Ovary (tissue), 9 donors: ENCODE measurements around the gene ARSA. TPM values are rescaled to one million over a fixed set of nuclear protein-coding genes. Genes with fewer than 3 reads are reported as not detected.

ENCODE experiments used
- DNase-seq, 5 donors: peaks; one replicate each; pipeline ENCODE4 v3.0.0-alpha.2; 2019 to 2020
- H3K27ac ChIP-seq, 2 donors: fragments of 200-600 bp; one replicate each; pipeline versions ENCODE4 v1.5.1 to v1.8.0; 2019 to 2022
- H3K27me3 ChIP-seq: fragments of 200-600 bp; one replicate; pipeline ENCODE4 v1.8.0; 2022
- H3K36me3 ChIP-seq: fragments of 200-600 bp; sonication (generic); one replicate; pipeline ENCODE4 v1.5.1; 2019
- H3K4me1 ChIP-seq: one replicate; pipeline ENCODE4 v1.8.1; 2013; ENCODE audit warnings: mild to moderate bottlenecking, moderate library complexity; ENCODE audit not compliant: insufficient read depth
- H3K4me3 ChIP-seq: fragments of 200-600 bp; sonication (generic); one replicate; pipeline ENCODE4 v1.5.1; 2017
- H3K9me3 ChIP-seq, 2 donors: fragments of 200-600 bp in 1 of 2; sonication (generic) in 1 of 2; one replicate each; pipeline versions ENCODE4 v1.5.1 to v1.8.1; 2013 to 2019; ENCODE audit warnings: mild to moderate bottlenecking in 1 of 2, moderate library complexity in 1 of 2
- EP300 ChIP-seq: sonication (generic); formaldehyde crosslinking; IDR thresholded peaks from one replicate; pipeline ENCODE4 v1.6.1; 2017; ENCODE audit warnings: antibody characterized with exemption
- POLR2A ChIP-seq: fragments of 450-650 bp; IDR thresholded peaks from one replicate; pipeline ENCODE4 v1.6.1; 2017; ENCODE audit warnings: antibody characterized with exemption, mild to moderate bottlenecking, moderate library complexity
- WGBS, 3 donors: extraction: QIAGEN DNeasy Blood & Tissue Kit in 1 of 3; methylation state at CpG; one replicate each; pipeline versions ENCODE4 v1.1.5 to v1.1.7; 2013 to 2017; 5-methylcytosine and 5-hydroxymethylcytosine counted together
- intact Hi-C, 4 donors: fragments of 100-400 bp; cut with DNase I; formaldehyde crosslinking; loops; one replicate each; pipeline versions ENCODE4 v1.11.0 to v1.15.1; 2022 to 2023
- polyA plus RNA-seq, 2 donors: library from polyadenylated mRNA; stranded (reverse); fragments of 200-250 nt in 1 of 2; fragments of 350-450 nt in 1 of 2; fragmentation: Illumina TruSeq in 1 of 2; extraction: RNeasy Lipid Tissue Mini Kit (QIAGEN cat#74804) in 1 of 2; gene quantifications; one replicate each; pipeline ENCODE4 v1.2.3, GENCODE V29; 2013 to 2014
- total RNA-seq, 7 donors: library from RNA; depleted of rRNA in 2 of 7; stranded (reverse); fragments of >200 nt in 2 of 7; fragmentation: NEBNext Ultra II Directional in 3 of 7; extraction: Animal tissue kit (Norgen Biotek cat#: 25700) in 3 of 7; gene quantifications; one replicate each; pipeline versions ENCODE4 v1.1.0 to v1.2.4, GENCODE V29; 2016 to 2023
- TF ChIP-seq, protein P1 (sequence below), 3 donors: fragments of 450-650 bp in 2 of 3; fragments of 200-600 bp in 1 of 3; IDR thresholded peaks; one replicate each; pipeline versions ENCODE4 v1.5.1 to v1.8.0; 2016 to 2022; ENCODE audit warnings: antibody characterized with exemption in 3 of 3, mild to moderate bottlenecking in 1 of 3
- donor health status: DM: no; HTN: no; CAD: no; lungs with moderate emphysema.
- donor health status: DM: no; HTN: no; CAD: no.
- donor health status: Bipolar disorder and iron deficiency.
- donor health status: DM: yes; HTN: yes; CAD: no.
- donor health status: DM: no; HTN: no; CAD: no.
- donor health status: DM: yes; HTN: yes; CAD: no.

Gene ARSA
- total and polyA plus RNA-seq, 9 donors: 2.1 to 51.6 (median 13.1) TPM

DNA sequence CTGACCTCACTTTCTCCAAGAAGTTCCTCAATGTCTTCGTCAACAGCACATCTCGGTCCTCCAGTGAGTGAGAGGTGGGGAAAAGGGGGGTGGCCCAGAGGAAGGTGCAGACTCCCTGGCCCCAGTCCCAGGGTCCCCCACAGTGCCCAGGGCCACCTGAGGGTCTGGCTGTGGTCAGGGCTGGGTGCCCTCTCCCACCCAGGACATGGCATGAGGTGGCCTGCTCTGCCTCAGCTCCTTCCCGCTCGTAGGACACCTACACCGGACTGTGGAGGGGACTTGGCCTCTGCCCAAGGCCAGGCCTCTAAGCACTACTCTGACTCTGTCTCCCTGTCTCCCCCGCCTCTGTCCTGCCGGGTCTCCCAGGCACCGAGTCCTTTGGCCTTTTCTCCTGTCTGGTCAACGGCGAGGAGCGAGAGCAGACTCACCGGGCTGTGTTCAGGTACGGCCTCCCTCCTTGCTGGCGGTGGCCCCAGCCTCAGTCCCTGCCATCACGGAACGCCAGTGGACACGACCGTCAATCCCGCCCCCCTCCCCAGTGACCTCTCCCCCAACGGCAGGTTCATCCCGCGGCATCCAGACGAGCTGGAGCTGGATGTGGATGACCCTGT lies 22.8 kb downstream of the ARSA start:
- Histone ChIP-seq H3K27me3 (no peaks in the 10 kb centered on the region), H3K36me3 (no peaks in the 10 kb centered on the region), H3K4me3 (no peak overlapping the region), H3K4me1 (no peaks in the 10 kb centered on the region), H3K9me3 (no peaks in the 10 kb centered on the region), H3K27ac (no peak overlapping the region)
- DNase-seq: no peak
- no peak for TF ChIP-seq EP300
- no peak for TF ChIP-seq POLR2A
- TF ChIP-seq, protein P1, sequence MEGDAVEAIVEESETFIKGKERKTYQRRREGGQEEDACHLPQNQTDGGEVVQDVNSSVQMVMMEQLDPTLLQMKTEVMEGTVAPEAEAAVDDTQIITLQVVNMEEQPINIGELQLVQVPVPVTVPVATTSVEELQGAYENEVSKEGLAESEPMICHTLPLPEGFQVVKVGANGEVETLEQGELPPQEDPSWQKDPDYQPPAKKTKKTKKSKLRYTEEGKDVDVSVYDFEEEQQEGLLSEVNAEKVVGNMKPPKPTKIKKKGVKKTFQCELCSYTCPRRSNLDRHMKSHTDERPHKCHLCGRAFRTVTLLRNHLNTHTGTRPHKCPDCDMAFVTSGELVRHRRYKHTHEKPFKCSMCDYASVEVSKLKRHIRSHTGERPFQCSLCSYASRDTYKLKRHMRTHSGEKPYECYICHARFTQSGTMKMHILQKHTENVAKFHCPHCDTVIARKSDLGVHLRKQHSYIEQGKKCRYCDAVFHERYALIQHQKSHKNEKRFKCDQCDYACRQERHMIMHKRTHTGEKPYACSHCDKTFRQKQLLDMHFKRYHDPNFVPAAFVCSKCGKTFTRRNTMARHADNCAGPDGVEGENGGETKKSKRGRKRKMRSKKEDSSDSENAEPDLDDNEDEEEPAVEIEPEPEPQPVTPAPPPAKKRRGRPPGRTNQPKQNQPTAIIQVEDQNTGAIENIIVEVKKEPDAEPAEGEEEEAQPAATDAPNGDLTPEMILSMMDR (IDR thresholded peaks at IDR 0.05): no peak
- 86 to 88% (median 86%) methylated on average over 23 of the region's 23 CpGs for WGBS, 3 donors
- intact Hi-C loops: no loop called here

DNA sequence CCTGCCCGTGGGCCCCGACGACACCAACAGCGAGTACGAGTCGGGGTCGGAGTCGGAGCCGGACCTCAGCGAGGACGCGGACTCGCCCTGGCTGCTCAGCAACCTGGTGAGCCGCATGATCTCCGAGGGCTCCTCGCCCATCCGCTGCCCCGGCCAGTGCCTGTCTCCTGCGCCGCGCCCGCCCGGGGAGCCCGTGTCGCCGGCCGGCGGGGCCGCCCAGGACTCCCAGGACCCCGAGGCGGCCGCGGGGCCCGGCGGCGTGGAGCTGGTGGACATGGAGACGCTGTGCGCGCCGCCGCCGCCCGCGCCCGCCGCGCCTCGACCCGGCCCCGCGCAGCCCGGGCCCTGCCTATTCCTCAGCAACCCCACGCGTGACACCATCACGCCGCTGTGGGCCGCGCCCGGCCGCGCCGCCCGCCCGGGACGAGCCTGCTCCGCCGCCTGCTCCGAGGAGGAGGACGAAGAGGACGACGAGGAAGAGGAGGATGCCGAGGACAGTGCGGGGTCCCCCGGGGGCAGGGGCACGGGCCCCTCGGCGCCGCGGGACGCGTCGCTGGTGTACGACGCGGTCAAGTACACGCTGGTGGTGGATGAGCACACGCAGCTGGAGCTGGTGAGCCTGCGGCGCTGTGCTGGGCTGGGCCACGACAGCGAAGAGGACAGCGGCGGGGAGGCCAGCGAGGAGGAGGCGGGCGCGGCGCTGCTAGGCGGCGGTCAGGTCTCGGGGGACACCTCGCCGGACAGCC lies 23.5 kb downstream of the ARSA start:
- Histone ChIP-seq H3K36me3 (no peaks in the 10 kb centered on the region), H3K4me3 (no peak overlapping the region), H3K27ac (no peak overlapping the region), H3K27me3 (no peaks in the 10 kb centered on the region), H3K4me1 (peaks cover 2% of the 10 kb centered on the region), H3K9me3 (no peaks in the 10 kb centered on the region)
- intact Hi-C loops: no loop called here
- WGBS, 3 donors: 79 to 84% (median 82%) methylated on average over 59 to 103 of the region's 103 CpGs
- no peak for TF ChIP-seq POLR2A
- no peak for TF ChIP-seq EP300
- TF ChIP-seq, protein P1 (IDR thresholded peaks at IDR 0.05): no peak
- DNase-seq: no peak

DNA sequence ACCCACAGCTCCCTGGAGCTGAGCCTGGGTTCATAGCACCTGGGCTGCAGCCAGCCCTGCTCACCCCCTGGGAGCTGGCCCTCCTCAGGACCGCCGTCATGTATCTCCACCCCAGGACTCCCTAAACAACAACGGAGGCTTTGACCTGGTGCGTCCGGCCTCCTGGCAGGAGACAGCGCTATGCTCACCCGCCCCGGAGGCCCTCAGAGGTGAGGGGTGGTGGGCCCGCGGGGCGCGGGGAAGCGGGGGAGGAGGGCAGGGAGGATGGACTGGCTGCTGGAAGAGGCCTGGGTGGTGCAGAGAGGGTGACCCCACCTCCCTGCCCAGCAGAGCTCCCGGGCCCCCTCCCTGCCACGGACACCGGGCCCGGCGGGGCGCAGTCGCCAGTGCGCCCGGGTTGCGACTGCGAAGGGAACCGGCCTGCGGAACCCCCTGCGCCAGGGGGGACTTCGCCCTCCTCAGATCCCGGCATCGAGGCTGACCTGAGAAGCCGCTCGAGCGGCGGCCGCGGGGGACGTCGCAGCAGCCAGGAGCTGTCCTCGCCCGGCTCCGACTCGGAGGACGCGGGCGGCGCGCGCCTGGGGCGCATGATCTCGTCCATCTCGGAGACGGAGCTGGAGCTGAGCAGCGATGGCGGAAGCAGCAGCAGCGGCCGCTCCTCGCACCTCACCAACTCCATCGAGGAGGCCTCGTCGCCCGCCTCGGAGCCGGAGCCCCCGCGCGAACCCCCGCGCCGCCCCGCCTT lies 24.3 kb downstream of the ARSA start:
- H3K27ac ChIP-seq: no peak overlapping the region
- no peaks in the 10 kb centered on the region for H3K9me3 ChIP-seq
- intact Hi-C loops: no loop called here
- no peaks in the 10 kb centered on the region for H3K27me3 ChIP-seq
- TF ChIP-seq EP300 (no peak), POLR2A (no peak)
- TF ChIP-seq, protein P1 (IDR thresholded peaks at IDR 0.05): no peak
- no peak for DNase-seq
- H3K36me3 ChIP-seq: no peaks in the 10 kb centered on the region
- peaks cover 2% of the 10 kb centered on the region for H3K4me1 ChIP-seq
- 54 to 73% (median 67%) methylated on average over 65 to 70 of the region's 70 CpGs for WGBS, 3 donors
- no peak overlapping the region for H3K4me3 ChIP-seq

- whole genome bisulfite sequencing, 3 donors: 54 to 62% (median 60%) methylated on average over 2 of the region's 2 CpGs
- intact Hi-C loops: no loop called here
- H3K27me3 ChIP-seq: no peaks in the 10 kb centered on the region
Measured at GRCh38 chr22:50602338-50602700, 25.6 kb downstream of the ARSA start.

More at GRCh38 chr22:50602338-50602700, 25.6 kb downstream of the ARSA start:
- TF ChIP-seq POLR2A (no peak), EP300 (no peak)
- TF ChIP-seq, protein P1 (IDR thresholded peaks at IDR 0.05): no peak
- H3K36me3 ChIP-seq: no peaks in the 10 kb centered on the region
- no peak overlapping the region for H3K27ac ChIP-seq
- DNase-seq: no peak
- H3K4me1 ChIP-seq: peaks cover 2% of the 10 kb centered on the region
- H3K4me3 ChIP-seq: no peak overlapping the region
- no peaks in the 10 kb centered on the region for H3K9me3 ChIP-seq
